GM12892 (cell line): Measurements from ENCODE around the gene KLF1.
"Not testable (repeated sequence)": the region's sequence is repeated elsewhere in the genome, so short reads cannot be mapped to it uniquely, and the experiment has no call there.

ENCODE experiments used
- POLR2A ChIP-seq: IDR thresholded peaks from 2 replicates; pipeline ENCODE4 v1.6.1; 2011; ENCODE audit warnings: low read depth, low read length, control low read depth
- POLR2AphosphoS5 ChIP-seq: IDR thresholded peaks from 2 replicates; pipeline ENCODE4 v1.6.1; 2011; ENCODE audit warnings: low read depth, low read length, control low read depth

GRCh38 chr19:12890299-12890786, 3.3 kb upstream of the KLF1 start:
- TF ChIP-seq POLR2AphosphoS5, POLR2A: not testable (repeated sequence)
